ENCODE measurements around the gene LMX1B. TPM values are rescaled to one million over a fixed set of nuclear protein-coding genes. Genes with fewer than 3 reads are reported as not detected.
"Not testable (repeated sequence)": the region's sequence is repeated elsewhere in the genome, so short reads cannot be mapped to it uniquely, and the experiment has no call there.

LMX1B gene
- total RNA-seq, 1 donor from 2014 or later: 0.26 TPM

- Mint-ChIP-seq H3K4me1 (ENCODE audit: unreplicated experiment) (no peaks in the 10 kb centered on the region), H3K4me3 (ENCODE audit: unreplicated experiment) (no peak overlapping the region), H3K9me3 (ENCODE audit: unreplicated experiment) (no peaks in the 10 kb centered on the region), H3K27me3 (ENCODE audit: unreplicated experiment) (peaks cover 15% of the 10 kb centered on the region), H3K36me3 (ENCODE audit: low read depth, unreplicated experiment) (no peaks in the 10 kb centered on the region), H3K27ac (ENCODE audit: unreplicated experiment) (no peak overlapping the region)
- TF ChIP-seq CTCF (IDR thresholded peaks at IDR 0.05; ENCODE audit: unreplicated experiment): no peak
- DNase-seq (ENCODE audit: low spot score): no peak
Observed at GRCh38 chr9:126650404-126651341, 36.9 kb downstream of the LMX1B start.

- peaks cover 14% of the 10 kb centered on the region for H3K27me3 Mint-ChIP-seq (ENCODE audit: unreplicated experiment)
- no peak for DNase-seq (ENCODE audit: low spot score)
- TF ChIP-seq CTCF (IDR thresholded peaks at IDR 0.05; ENCODE audit: unreplicated experiment): no peak
Observed at GRCh38 chr9:126652140-126652582, 38.4 kb downstream of the LMX1B start.

GRCh38 chr9:126654124-126654523 is 40.4 kb downstream of the LMX1B start:
- H3K4me1 Mint-ChIP-seq (ENCODE audit: unreplicated experiment): no peaks in the 10 kb centered on the region
- no peak for TF ChIP-seq CTCF (IDR thresholded peaks at IDR 0.05; ENCODE audit: unreplicated experiment)
- no peak for DNase-seq (ENCODE audit: low spot score)
- no peaks in the 10 kb centered on the region for H3K9me3 Mint-ChIP-seq (ENCODE audit: unreplicated experiment)
- H3K27me3 Mint-ChIP-seq (ENCODE audit: unreplicated experiment): peaks cover 9% of the 10 kb centered on the region
- no peak overlapping the region for H3K27ac Mint-ChIP-seq (ENCODE audit: unreplicated experiment)
- H3K36me3 Mint-ChIP-seq (ENCODE audit: low read depth, unreplicated experiment): peaks cover 3% of the 10 kb centered on the region
- H3K4me3 Mint-ChIP-seq (ENCODE audit: unreplicated experiment): no peak overlapping the region

More at GRCh38 chr9:126652140-126652582, 38.4 kb downstream of the LMX1B start:
- H3K27ac Mint-ChIP-seq (ENCODE audit: unreplicated experiment): no peak overlapping the region
- no peaks in the 10 kb centered on the region for H3K4me1 Mint-ChIP-seq (ENCODE audit: unreplicated experiment)
- no peaks in the 10 kb centered on the region for H3K36me3 Mint-ChIP-seq (ENCODE audit: low read depth, unreplicated experiment)
- H3K4me3 Mint-ChIP-seq (ENCODE audit: unreplicated experiment): no peak overlapping the region
- no peaks in the 10 kb centered on the region for H3K9me3 Mint-ChIP-seq (ENCODE audit: unreplicated experiment)

GRCh38 chr9:126656214-126656613 is 42.5 kb downstream of the LMX1B start:
- not testable (repeated sequence) for H3K27ac Mint-ChIP-seq (ENCODE audit: unreplicated experiment); H3K9me3 Mint-ChIP-seq (ENCODE audit: unreplicated experiment); H3K4me3 Mint-ChIP-seq (ENCODE audit: unreplicated experiment); DNase-seq (ENCODE audit: low spot score); H3K36me3 Mint-ChIP-seq (ENCODE audit: low read depth, unreplicated experiment); H3K4me1 Mint-ChIP-seq (ENCODE audit: unreplicated experiment); H3K27me3 Mint-ChIP-seq (ENCODE audit: unreplicated experiment)

- Mint-ChIP-seq H3K4me3 (ENCODE audit: unreplicated experiment) (no peak overlapping the region), H3K36me3 (ENCODE audit: low read depth, unreplicated experiment) (peaks cover 3% of the 10 kb centered on the region), H3K4me1 (ENCODE audit: unreplicated experiment) (peaks cover 3% of the 10 kb centered on the region), H3K9me3 (ENCODE audit: unreplicated experiment) (no peaks in the 10 kb centered on the region), H3K27ac (ENCODE audit: unreplicated experiment) (no peak overlapping the region), H3K27me3 (ENCODE audit: unreplicated experiment) (peaks cover 9% of the 10 kb centered on the region)
- TF ChIP-seq CTCF (IDR thresholded peaks at IDR 0.05; ENCODE audit: unreplicated experiment): no peak
- DNase-seq (ENCODE audit: low spot score): no peak
Observed at GRCh38 chr9:126658201-126658825, 44.6 kb downstream of the LMX1B start.

All from endothelial cell (in vitro differentiated cells).